Inferior parietal cortex (tissue), 1 donor: ENCODE results near the gene DPP10.

Experiments used
- DNase-seq: peaks from one replicate; pipeline ENCODE4 v3.0.0-alpha.2; 2016; ENCODE audit errors: extremely low spot score

The DPP10 gene

DNA sequence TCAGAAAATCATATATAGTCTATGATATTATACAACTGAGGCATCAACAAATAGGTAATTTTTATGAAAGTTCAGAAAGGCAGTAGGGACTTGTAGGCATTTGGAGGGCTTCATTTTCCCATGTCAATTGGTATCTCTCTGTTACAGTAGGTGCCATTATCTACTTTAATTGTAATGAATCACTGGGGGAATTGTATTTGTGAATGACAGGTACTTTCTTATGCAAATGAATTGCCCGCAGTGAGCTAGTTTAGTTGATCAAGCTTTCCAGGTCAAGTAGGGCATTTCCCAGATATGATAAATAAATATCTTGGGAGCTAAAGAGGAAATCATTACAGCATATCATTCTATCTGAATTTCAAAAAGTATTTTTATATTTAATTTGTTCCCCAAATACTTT lies 1116.3 kb downstream of the DPP10 start:
- no peak for DNase-seq

DNA sequence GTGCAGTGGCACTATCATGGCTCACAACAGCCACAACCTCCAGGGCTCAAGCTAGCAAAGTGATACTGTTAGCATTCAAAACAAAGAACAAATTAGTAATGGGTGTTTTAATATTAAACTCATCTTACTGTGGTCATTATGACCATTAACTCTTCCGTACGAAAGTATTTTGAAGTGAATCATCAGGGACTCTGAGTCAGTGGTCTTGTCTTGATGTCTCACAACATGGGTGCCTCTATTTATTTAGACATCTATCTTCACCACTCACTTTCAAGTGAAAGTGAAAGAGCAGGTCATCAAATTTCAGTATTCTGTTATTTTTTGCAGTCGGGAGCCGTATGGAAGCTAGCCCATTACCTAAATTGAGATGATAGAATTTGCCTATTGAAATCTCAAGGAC lies 1118.2 kb downstream of the DPP10 start:
- no peak for DNase-seq

DNA sequence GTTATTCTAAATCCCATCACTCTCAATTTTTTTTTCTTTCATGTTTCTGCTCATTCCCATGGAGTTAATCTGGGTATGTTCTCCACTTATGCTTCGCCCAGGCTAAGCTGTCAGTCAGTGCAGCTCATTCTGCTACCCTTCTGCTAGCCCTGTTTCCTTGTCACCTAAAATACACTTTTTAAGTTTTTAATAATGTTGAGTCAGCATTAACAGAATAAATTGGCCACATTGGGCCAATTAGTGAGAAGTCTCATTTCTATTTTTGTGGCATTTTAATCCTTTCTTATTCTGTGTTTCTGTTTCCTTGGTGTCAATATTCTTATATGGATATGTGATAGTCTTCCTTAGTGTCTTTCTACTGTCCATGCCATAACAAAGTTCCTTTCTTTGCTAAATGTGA lies 1126.2 kb downstream of the DPP10 start:
- no peak for DNase-seq

DNA sequence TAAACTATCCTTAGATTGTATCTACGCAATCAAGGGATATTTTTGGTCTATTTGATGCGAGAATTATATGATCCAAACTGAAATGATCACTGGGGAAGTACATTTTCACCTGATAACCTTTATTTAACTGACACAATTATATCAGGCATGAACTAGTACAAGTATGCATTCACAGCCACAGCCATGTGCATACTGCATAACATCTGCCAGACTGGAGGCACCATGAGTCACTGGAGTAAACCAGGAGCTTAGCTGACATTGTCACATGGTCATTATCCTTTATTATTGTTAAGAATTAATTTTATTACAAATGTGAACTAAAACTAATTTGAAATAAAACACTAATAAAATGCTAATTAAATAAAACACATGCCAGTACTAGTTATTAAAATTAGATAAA lies 1127.1 kb downstream of the DPP10 start:
- no peak for DNase-seq

DNA sequence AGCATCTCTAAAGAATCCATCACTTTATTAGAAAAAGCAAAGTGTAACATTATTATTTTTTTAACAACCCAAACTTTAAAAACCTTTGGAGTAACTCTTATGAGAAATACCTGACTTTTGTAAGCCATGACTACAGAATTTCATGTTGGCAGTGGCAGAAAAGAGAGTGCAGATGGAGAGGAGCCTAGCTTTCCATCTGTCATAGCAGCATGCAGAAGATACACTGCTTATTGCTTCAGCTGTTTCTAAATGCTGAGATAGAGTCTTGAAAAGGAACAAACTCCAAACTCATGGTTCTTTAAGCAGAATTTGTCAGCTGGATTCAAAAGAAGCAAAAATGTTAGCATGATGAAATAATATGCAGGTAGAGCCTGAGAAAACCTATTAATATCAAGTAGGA lies 1130.3 kb downstream of the DPP10 start:
- no peak for DNase-seq

DNA sequence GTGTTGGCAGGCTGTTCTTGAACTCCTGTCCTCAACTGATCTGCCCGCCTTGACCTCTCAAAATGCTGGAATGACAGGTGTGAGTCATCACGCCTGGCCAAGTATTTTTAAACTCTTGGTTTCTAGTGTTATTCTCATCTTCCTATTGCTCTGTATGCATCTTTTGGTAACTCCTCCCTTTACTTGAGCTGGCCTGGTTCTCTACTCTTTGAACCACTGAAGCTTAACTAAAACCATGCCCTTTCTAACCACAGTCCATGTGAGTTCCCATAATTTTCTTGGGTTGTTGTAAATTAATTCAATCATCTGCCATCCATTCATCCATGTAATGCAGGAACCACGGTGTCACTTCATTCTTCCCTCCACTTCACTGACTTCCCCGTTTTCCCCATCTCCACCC lies 1131.3 kb downstream of the DPP10 start:
- no peak for DNase-seq

DNA sequence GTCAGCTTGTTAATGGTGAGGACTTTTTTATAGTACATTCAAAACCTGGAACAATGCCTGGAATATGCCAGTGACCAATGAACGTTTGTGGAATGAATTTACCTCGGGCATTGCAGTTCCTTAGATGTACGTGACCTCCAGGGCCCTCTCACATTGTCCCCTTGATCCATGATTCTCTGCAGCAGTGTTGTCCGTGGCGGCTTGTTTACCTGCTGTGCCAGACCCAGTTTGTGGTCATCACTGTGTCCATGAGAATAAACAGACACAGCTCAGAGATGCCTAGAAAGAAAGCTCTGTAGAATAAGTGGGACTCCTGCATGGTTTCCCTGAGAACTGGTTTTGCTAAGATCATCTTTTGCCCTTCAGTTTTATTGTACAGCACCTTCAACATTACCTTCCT lies 1132.2 kb downstream of the DPP10 start:
- DNase-seq = no peak

DNA sequence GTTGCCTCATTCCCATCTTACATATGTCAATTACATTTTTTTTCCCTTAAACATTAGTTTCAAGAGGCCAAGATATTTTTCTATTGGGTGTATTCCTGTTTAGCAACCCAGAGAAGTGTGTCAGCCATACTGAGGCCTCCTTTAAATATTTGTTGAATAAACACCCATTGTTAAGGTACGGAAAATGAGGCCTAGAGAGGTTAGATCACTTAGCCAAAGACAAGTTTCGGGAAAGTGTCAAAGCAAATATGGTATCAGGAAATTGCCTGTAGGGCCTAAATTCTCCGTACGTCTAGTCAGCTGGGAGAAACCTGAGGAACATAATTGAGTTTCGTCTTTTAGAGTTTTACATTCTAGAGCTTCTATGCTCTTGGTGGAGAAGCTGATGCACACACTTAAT lies 1138.3 kb downstream of the DPP10 start:
- DNase-seq = no peak

DNA sequence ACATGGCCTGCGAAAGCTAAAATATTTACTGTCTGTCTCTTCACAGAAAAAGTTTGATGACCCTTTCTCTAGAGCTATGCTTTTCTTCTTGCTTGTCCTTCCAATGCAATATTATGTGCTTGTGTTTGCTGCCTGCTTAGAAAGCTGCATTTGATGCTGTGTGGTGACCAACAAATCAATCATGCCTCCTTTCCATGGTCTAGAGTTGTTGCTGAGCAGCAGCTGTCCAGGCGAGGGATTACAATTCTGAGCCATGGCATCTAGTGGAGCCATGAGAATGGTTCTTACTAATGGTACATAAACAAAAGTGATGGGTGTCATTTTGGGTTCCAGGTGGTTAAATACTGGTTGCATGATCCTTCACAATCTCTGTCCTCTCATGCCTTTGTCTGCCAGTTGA lies 1142.1 kb downstream of the DPP10 start:
- DNase-seq = no peak

DNA sequence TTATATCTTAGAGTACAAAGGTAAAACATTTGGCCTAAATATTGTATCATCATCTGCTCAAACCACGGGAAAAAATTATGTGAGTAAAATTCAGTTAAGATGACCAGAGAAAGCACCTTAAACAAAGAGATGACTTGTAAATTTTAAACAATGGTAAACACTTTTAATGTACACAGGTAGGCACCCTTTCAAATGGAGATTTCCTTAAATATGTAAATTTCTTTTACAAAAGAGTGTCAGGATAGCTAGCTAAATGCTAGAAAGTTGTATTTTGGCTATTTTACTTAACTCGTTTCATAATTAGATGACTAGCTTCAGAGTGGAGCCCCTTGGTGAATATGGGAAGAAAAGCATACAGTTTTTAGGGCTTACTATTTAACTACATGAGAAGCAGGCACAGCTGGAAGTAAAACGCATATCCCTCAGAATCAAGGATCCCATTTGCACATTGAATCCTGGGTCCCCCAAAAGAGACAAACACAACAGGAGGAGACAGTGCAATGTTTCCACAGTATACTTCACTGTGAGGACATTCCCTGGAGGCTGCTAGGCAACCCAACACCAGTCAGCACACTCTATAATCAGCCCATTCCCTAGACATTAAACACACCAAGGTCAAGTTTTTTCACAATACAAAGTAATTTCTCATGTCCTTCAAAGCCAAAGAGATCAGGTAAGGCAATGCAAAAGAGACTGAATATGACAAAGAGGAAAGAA lies 1154.4 kb downstream of the DPP10 start:
- no peak for DNase-seq

DNA sequence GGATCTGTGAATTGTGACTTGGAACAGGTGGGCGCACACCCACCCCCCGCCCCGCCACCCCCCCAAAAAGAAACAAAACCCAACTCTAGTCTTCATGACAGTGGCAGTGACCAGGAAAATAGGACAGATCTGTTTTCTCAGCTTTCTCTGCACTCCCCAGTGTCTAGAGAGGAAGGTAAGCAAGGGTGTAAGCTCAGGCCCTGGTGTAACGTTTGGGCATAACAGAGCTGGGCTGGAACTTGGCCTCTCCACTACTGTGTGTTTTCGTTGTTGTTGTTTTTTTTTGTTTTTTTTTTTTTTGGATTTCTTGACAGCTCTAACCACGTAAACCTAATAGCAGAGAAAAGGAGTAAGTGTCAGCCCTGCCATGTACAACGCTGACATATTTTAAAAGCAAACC lies 1160.8 kb downstream of the DPP10 start:
- no peak for DNase-seq

DNA sequence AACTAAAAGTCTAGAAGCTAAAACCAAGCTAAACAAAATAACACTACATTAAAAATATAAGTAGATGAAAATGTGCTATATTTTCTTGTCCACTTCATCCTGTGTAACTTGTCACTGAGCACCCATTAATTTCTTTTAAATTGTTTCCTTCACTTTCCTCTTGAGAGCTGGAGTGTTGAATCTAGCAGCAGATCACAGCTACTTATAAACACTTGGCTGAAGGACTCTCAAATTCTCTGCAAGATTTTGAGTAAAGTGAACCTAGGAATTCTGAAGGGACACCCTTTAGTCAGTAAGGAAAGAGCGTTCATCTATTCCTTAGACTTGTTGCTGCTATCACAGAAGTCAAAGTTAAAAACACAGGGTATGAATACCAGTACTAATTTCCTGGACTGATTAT lies 1163.9 kb downstream of the DPP10 start:
- DNase-seq = no peak

DNA sequence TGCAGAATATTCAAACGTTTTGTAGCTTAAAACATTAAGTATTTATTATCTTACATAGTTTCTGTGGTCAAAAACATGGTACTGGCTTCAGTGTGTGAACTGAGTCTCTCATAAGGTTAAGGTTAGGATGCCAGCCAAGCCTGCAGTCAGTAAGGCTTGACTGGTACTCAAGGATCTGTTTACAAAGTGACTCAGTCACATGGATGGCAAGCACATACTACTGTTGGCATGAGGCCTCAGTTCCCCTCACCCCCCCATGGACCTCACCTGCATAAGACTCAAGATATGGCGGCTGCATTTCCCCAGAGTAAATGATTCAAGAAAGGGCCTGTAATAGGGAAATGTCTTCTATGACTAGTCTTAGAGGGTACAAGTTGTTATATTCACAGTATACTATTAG lies 1167.5 kb downstream of the DPP10 start:
- DNase-seq = no peak

DNA sequence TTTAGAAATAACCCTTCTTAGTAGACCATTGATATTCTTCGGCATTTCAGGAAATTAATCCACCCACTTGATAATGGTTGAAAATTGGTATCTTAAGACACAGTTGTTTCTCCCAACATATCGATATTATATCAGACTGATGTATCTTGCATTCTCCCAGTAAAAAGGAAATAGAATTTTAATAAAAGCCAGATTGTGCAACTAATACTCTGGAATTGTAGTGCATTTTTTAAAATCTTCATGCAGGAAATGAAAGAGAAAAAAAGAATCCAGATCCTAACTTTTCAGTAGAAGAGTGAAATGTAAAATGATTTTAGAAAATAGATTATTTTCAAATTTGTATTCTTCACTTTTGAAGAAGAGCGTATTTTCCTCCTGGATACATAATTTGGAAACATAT lies 1168.4 kb downstream of the DPP10 start:
- no peak for DNase-seq

DNA sequence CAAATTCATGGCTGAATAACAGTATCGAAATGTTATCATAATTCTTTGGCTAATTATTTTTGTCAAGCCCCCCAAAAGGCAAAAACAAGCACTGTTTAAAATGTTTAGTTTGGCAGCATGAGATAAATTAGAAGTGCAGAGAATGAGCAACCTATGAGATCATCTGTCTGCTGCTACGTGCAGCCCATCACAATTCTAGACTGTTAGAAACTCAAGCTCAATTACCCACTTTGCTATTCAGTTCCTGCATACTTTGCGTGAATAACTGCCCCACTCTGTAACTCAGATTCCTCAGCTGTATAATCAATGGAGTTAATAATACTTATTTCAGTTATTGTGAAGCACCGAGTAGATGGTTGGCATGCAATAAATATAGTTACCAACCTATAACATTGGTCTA lies 1181.9 kb downstream of the DPP10 start:
- no peak for DNase-seq

DNA sequence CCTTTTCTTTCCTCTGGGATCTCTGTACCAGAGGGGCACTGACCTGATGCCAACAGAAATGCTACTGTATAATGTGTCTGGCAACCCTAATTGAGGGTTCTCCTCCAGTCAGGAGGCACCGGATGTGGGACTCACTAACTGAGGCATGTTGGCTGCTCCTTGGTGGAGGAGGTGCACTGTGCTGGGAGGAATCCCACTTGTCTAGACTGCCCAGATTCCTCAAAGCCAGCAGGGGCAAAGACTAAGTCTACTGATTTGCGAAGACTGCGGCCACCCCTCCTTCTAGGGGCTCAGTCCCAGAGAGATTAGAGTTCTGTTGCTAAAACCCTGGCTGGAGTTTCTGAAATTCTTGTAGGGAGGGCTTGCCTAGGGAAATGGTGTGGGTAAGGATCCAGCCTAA lies 1192.1 kb downstream of the DPP10 start:
- no peak for DNase-seq

DNA sequence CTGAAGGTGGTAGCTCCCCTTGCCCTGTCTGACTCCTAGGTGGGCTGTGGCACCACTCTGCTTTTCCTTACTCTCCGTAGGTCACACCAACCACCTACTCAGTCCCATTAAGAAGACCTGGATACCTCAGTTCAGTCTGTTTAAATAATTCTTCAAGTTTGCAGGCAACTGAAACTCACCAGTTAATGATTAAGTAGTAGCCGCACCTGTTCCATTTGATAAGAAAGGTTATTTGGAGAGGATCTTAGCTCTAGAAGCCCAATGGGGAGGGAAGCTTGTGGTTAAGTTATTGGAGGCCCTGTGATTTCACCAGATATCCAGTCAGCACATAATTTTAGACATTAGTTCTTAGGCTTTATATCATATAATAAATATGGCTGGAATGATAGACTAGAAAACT lies 1193.0 kb downstream of the DPP10 start:
- DNase-seq = no peak

DNA sequence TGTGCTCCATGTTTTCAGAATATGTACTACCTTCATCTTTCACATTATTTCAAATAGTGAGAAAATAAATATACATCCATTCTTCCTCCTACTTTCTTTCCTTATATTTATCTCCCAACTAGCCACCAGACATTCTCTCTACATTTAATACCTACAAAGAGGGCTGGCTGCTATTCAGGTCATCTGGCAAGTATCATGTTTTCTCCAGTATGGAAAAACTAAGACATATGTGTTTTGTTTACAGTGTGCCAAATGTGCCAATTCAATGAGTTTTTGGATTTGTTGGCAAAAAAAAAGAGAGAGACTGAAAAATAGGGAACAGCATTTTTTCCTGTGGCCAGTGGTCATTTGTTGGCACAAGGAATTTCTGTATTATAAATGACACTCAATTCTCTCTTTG lies 1207.3 kb downstream of the DPP10 start:
- DNase-seq = no peak

DNA sequence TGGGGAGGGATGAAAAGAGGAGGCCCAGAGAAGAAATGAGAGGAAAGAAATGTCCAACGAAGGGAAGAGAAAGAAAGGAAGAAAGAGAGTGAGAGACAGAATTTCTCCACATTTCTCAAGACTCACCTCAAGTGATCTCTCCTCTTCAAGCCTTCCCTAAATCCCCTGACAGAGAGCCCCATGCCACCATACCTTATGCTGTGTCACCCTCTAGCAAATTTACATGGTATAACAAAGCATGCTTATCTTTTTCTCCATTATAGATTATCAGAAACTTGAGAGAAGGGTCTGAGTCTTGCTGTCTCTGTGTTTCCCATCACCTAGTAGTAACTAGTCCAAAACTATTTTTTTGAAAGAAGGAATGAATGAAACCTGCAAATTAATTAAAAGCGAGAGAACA lies 1208.4 kb downstream of the DPP10 start:
- DNase-seq = no peak

DNA sequence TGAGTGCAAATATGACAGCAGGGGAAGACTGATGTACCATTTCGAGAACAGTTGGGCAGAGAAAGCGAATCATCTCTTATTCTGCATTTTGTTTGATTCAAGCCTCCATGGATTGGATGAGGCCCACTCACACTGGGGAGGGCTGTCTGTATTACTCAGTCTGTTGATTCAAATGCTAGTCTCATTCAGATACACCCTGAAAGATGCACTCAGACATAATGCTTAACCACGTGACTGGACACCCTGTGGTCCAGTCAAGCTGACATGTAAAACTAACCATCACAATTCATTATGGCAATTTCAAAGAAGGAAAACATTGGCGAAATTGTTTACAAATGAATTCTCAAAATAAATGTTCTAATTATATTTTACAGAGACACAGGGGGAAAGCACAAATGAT lies 1210.2 kb downstream of the DPP10 start:
- no peak for DNase-seq

DNA sequence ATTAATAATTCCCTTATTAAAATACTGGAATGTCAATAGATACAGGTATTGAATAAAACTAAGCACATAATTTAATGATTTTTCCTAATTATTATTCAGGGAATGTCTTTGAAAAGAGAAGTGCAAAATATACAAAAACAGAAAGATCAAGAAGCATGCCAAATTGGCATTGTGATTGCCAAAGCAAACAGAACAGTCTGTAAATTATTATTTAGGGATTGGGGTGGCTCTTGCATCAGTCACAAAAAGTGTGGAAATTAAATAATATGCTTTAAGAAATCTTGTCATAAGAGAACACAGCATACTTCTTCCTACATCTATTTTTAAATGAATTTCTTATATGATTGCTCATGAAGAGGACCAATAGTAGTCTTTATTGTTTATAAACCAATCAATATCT lies 1211.9 kb downstream of the DPP10 start:
- DNase-seq = no peak

DNA sequence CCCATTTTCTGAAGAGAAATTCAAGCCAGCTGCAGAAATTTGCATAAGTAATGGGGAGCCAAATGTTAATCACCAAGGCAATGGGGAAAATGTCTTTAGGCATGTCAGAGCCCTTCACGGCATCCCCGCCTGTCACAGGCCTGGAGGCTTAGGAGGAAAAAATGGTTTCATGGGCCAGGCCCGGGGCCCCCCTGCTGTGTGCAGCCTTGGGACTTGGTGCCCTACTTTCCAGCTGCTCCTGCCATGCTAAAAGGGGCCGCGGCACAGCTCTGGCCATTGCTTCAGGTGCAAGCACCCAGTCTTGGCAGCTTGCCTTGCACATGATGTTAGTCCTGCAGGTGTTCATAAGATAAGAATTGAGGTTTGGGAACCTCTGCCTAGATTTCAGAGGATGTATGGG lies 1235.7 kb downstream of the DPP10 start:
- no peak for DNase-seq

DNA sequence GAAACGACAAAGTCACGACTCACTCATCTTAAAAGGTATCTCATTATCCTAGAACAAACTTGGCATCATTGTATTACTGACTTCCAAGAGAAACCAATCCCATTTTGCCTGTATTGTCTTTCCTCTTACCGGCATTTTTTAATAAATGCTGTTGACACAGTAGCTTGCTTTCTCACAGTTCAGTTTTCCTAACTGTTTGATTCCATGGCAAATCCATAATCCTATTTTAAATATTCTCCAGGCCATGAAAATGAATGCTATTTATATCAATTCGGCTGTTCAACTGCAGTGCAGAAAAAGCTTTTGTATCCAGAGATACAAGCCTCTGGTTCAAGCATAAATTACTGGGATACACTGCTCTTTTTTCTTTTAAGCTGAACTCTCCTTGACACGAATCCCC lies 1241.9 kb downstream of the DPP10 start:
- peak; percentile 18 for DNase-seq

DNA sequence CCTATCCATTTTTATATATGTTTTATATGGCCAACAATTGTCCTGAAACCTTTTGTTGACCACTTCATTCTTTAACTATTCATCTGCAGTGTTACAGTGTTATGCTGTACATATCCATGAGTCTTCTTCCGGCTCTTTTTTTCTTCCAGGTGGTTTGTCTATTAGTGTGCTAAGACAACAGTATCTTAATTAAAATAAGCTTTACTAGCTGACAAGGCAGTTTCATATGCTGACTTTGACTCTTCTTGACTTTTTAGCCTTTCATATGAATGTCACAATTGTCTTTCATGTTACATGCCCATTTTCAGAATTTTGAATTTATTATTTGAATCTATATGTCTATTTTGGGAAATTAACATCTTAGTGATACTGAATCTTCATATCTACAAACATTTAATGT lies 1249.0 kb downstream of the DPP10 start:
- DNase-seq = no peak

DNA sequence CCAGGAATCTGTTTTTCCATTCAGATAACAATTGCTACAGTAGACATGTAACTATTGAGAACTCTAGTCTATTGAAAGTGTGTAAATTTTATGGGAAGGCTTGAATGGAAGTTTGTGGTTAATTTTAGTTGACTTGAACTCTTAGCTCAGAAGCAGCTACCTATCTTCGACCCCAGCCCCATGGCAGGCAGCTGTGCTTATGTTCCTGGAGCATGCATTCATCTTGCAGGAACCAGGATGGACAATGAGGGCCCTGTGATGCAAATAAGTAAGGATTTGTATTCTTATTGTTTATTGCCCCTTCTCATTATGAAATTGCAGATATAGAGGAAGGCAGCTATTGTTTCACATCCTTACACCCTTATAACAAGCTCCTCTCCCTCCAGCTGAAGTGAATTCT lies 1252.2 kb downstream of the DPP10 start:
- no peak for DNase-seq
